ENCODE measurements around the gene SEPHS1. TPM values are rescaled to one million over a fixed set of nuclear protein-coding genes. Genes with fewer than 3 reads are reported as not detected.

The SEPHS1 gene
- total and polyA plus RNA-seq, 2 of the 8 experiments (the other 6 are each of a cell fraction or from before 2014, with no cell fraction given) = 270 to 683 TPM

DNA sequence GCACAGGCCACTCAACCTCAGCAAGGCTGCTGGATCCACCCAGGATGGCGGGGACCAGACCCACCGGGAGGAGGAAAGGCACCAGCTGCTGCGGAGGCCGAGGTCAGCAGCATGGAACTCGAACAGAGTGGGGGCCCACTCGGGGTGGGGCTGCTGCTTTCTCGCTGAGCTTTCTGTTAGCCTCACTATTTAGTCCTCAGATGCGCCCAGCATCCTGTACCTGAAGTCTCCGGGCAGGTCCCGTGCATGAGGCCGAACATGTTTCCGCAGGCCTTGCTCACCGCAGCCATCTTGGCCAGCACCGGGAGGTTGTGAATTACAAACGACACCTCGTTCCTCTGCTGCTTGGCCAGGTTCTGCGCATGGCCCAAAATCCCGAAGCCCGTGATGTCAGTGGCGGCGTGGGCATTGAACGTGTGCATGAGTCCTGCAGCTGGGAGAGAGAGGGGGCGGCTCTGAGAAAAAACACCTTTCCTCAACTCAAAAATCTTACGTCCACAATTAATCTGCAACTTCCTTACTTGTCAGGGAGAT is 25.4 kb downstream of the SEPHS1 start:
- Histone ChIP-seq H2AFZ (ENCODE audit: low read length) (no peak overlapping the region), H2BK20ac (ENCODE audit: low read length) (no peak overlapping the region), H4K91ac (replicated peaks; ENCODE audit: insufficient read length, low read length) (no peak overlapping the region), H4K20me1 (replicated peaks in 1 of 2; ENCODE audit: control insufficient read depth in 1 of 2, insufficient read depth in 2 of 2, low read length in 2 of 2) (peaks cover 1% of the 10 kb centered on the region in 2 experiments), H4K8ac (ENCODE audit: extremely low read depth, insufficient read depth, low read length) (no peak overlapping the region), H2BK5ac (ENCODE audit: low read depth, low read length) (no peak overlapping the region), H4K5ac (ENCODE audit: insufficient read length, low read depth, low read length) (no peak overlapping the region), H3K4ac (replicated peaks; ENCODE audit: insufficient read length, low read depth, low read length) (no peak overlapping the region), H2BK120ac (replicated peaks; ENCODE audit: low read depth, low read length) (no peak overlapping the region), H3K23ac (ENCODE audit: insufficient read length) (no peak overlapping the region), H3K9me3 (ENCODE audit: insufficient read depth in 2 of 2, low read depth in 1 of 2, low read length in 1 of 2) (no peaks in the 10 kb centered on the region), H3K4me1 (replicated peaks in 1 of 4; ENCODE audit: control insufficient read depth in 3 of 4, insufficient read depth in 4 of 4, low read length in 3 of 4) (no peaks in the 10 kb centered on the region), H3K36me3 (ENCODE audit: control insufficient read depth in 2 of 4, insufficient read depth in 4 of 4, low read length in 3 of 4) (peaks cover 38 to 85% (median 64%) of the 10 kb centered on the region in 4 experiments), H3K18ac (ENCODE audit: extremely low read depth, low read length) (no peak overlapping the region), H3K27me3 (replicated peaks in 1 of 4; ENCODE audit: control insufficient read depth in 3 of 4, extremely low read depth in 1 of 4, insufficient read depth in 3 of 4, low read length in 3 of 4) (no peaks in the 10 kb centered on the region), H2AK5ac (ENCODE audit: low read depth, low read length) (no peak overlapping the region), H2BK12ac (ENCODE audit: low read depth, low read length) (no peak overlapping the region), H3K4me2 (ENCODE audit: insufficient read depth in 1 of 2, low read depth in 2 of 2, low read length in 2 of 2) (no peak overlapping the region), H3K27ac (ENCODE audit: low read depth, low read length) (no peak overlapping the region), H3K79me2 (ENCODE audit: control insufficient read depth in 1 of 2, insufficient read depth in 2 of 2, low read length in 2 of 2) (peaks cover 0 to 2% of the 10 kb centered on the region in 2 experiments; a peak in 1 of 4 replicates), H2BK15ac (ENCODE audit: low read length) (no peak overlapping the region), H3K14ac (ENCODE audit: insufficient read length) (no peak overlapping the region), H3K56ac (replicated peaks; ENCODE audit: insufficient read length, low read depth, low read length) (no peak overlapping the region), H3K9ac (replicated peaks in 1 of 4; ENCODE audit: extremely low read depth in 1 of 4, low read depth in 3 of 4, low read length in 3 of 4) (no peak overlapping the region), H3K23me2 (ENCODE audit: low read depth, low read length) (peaks cover 2% of the 10 kb centered on the region; the same call in 1 of the 2 replicates), H3K4me3 (ENCODE audit: extremely low read depth in 1 of 4, insufficient read depth in 2 of 4, low read depth in 3 of 4, low read length in 4 of 4) (no peak overlapping the region), H3K79me1 (ENCODE audit: low read depth, low read length) (no peaks in the 10 kb centered on the region)
- WGBS, 2 experiments (ENCODE audit: extremely low coverage in 1 of 2, insufficient coverage in 1 of 2, insufficient read length in 1 of 2, insufficient replicate concordance in 2 of 2, low coverage in 1 of 2, low lambda C conversion rate in 2 of 2, missing lambda C conversion rate in 1 of 2) = 97% methylated on average over 24 of the region's 24 CpGs; no CpG with 5 or more reads in 1 of the 2 experiments
- DNase-seq (ENCODE audit: low read depth in 1 of 2, low spot score in 2 of 2) = no peak
- TF ChIP-seq TCF12 (IDR thresholded peaks at IDR 0.05; ENCODE audit: low read depth, low read length) (no peak), TAF7 (optimal IDR thresholded peaks at IDR 0.05; ENCODE audit: borderline replicate concordance, low read depth, low read length) (no peak), TEAD4 (IDR thresholded peaks at IDR 0.05; ENCODE audit: low read depth, low read length) (no peak), POLR2AphosphoS5 (IDR thresholded peaks at IDR 0.05; ENCODE audit: low read depth, low read length) (0 out of 2 replicates have a peak, but pooled peaks have one; percentile 55)
- ChIA-PET POLR2A (ENCODE audit: partially characterized antibody) (interaction anchor here (1.5 to 4.8 kb wide), 5 partner anchors 12 to 29 kb away, joined by 5 to 34 read pairs (median 18); no protein-coding TSS in a partner anchor), CTCF (ENCODE audit: partially characterized antibody) (interaction anchor here (0.7 to 1.8 kb wide), 3 partner anchors 19 to 51 kb away, joined by 3 to 4 read pairs (median 3); no protein-coding TSS in a partner anchor)
- no peak for FAIRE-seq

Data from H1 (cell line).